AG08395 (cell line): Measurements from ENCODE around the gene NEK10.

ENCODE experiments used
- DNase-seq: peaks from one replicate; pipeline ENCODE4 v3.0.0; 2012; ENCODE audit warnings: mixed read lengths, low spot score

The NEK10 gene

GRCh38 chr3:27060336-27060735 is 308.8 kb downstream of the NEK10 start:
- DNase-seq = no peak
